HG03175 (cell line): ENCODE measurements around the gene MYOF.
"Not testable (repeated sequence)": the region's sequence is repeated elsewhere in the genome, so short reads cannot be mapped to it uniquely, and the experiment has no call there.

Experiments used
- ATAC-seq: cut with Tn5 transposase; IDR thresholded peaks from one replicate; pipeline ENCODE4 v1.9.1; 2021; ENCODE audit warnings: mild to moderate bottlenecking, moderate library complexity; ENCODE audit not compliant: unreplicated experiment

Gene MYOF

DNA sequence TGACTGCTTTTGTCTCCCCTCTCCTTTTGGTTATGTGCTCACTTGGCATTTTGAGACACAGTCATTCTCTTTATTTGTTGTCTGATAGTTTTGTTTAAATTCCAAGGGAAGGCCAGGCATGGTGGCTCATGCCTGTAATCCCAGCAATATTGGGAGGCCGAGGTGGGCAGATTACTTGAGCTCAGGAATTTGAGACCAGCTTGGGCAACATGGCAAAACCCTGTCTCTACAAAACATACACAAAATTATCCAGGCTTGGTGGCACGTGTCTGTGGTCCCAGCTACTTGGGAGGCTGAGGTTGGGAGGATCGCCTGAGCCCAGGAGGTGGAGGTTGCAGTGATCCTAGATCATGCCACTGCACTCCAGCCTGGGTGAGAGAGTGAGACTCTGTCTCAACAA is 167.5 kb downstream of the MYOF start:
- ATAC-seq: not testable (repeated sequence)

DNA sequence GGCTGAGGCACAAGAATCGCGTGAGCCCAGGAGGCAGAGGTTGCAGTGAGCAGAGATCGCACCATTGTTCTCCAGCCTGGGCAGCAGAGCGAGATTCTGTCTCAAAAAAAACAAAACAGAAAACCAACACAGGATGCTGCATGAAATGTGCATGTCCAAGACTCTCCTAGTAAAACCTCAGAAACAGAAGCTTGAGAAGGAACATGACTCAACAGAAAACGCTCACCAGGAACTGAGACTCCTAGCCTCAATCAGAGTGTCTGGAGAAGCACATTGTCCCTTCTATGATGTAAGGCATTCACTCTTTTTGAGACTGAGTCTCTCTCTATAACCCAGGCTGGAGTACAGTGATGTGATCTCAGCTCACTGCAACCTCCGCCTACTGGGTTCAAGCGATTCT is 168.3 kb downstream of the MYOF start:
- ATAC-seq: no peak

DNA sequence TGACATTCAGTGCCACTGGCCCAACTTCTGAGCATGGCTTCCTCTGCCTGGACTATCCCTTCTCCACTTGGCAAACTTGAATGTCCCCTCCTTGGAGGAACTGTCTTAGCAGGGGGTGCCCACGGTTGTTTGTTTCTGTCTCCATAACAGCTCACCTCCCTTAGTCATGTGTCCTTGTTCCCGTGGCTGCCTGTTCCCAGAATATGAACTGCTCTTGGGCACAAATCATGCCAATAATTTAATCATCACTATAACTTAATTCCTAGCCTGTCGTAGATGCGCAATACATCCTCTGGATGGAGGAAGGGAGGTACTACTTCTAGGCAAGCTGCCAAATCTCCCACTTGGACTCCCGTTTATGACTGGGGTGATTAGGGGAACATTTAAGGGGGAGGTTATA is 173.1 kb downstream of the MYOF start:
- no peak for ATAC-seq

DNA sequence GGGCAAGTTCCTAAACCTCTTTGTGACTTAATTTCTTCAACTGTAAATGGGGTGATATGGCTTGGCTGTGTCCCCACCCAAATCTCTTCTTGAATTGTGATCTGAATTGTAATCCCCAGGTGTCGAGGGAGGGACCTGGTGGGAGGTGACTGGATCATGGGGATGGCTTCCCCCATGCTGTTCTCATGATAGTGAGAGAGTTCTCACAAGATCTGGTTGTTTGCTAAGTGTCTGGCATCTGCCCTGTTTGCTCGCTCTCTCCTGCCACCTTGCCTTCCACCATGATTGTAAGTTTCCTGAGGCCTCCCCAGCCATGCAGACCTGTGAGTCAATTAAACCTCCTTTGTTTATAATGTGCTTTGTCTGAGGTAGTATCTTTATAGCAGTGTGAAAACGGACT is 177.0 kb downstream of the MYOF start:
- no peak for ATAC-seq

DNA sequence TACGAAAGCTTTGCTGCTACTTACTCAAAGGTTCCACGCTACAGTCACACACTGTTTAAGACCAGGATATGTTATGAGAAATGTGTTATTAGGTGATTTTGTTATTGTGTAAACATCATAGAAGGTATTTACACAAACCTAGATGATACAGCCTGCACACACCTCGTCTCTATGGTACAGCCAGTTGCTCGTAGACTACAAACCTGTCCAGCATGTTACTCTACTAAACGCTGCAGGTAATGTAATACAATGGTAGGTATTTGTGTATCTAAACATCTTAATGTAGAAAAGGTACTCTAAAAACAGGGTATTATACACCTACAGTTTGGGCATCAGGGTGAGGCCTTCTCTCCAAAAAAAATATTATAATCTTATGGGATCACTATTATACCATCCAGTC is 181.2 kb downstream of the MYOF start:
- no peak for ATAC-seq

DNA sequence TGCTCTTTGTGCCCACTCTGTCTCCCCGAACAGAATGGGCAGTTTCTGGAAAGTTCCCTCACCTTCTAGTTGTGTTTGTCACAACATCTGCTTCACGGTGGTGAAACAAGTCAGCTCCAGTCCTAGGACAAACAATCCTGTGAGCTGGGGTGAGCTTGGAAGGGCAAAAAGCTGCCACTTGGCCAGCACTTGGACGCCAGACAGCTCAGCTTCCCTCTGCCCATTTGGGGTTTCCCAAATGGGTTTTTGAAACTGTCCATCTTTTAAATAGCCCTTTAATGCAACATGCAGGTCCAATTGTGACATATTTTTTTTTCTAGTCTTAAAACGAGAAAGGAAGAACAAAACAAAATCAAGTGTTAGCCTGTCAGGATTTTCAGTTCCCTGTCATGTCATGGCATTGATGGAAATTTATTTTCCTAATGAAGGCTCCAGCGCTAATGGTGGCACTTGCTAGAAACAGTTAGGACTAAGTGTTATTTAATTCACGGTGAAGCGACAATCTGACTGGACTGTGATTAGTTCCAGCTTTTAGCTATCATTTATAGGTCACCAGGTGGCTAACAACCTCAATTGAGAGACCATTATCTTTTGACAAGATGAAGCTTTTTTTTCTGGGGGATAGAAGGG is 181.7 kb downstream of the MYOF start:
- no peak for ATAC-seq

DNA sequence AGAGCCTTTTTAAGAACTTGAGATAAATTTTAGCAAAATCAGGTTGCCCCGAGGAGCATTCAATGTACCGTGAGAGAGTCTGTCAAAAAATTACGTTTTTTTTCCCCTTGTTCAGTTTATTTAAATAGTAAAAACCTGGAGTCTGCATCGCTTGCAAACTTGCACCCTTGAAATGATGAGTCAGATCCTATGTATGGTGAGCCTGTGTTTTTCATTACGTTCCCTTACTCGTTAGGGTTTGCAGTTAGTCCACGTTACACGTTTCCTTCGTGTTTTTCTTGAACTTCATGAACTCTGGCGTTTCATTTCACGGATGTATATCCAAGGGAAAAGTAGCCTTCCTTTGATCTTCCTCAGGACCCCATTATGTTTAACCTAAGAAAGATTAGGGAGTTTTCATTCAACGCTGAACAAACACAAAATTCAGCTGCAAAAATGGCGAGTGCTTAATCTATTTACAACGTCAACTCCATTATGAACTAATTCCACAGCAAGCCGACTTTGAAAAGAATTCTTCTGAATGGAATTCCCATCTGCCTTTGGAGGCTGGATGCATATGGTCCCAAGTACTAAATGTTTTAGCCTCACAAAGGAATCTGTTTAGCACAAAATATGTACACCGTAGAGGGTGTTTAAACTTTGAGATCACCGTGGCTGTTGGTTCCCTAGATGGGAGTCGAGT is 182.4 kb downstream of the MYOF start:
- ATAC-seq: no peak

DNA sequence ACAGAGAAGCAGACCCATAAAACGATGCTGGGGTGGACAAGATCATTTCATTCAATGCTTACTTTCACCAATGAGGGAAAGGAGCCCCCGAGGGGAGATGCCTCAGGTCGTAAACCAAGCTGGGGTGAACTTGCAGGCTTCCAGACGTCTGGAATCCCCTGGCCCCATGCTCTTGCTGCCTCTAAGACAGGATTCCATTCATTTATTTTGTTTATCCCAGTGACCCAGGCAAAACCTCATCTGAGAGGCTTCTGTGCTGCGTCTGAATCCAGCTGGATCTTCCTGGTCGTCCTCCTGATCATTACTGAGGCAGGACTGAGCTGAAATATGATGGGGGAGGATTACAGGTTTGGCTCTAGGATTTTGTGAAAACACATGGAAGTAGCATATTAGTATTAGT is 182.9 kb downstream of the MYOF start:
- no peak for ATAC-seq

DNA sequence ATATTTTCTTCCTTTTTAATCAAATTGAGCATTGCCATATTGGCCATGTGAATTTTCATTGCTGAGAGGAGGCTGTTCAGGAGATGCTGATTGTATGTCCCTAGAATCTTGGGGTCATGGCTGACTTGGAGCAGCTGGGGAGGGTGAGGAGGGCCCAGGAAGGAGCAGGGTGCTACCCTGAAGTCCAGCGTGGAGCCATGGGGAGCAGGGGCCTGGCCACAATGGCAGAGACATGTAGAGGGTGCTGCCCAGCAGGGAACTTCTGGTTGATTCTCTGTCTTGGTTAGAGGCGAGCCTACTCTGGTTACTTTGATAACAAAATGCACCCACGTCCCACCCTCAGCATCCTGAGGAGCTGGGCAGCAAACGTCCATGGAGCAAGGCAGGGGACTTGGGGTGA is 186.0 kb downstream of the MYOF start:
- no peak for ATAC-seq

DNA sequence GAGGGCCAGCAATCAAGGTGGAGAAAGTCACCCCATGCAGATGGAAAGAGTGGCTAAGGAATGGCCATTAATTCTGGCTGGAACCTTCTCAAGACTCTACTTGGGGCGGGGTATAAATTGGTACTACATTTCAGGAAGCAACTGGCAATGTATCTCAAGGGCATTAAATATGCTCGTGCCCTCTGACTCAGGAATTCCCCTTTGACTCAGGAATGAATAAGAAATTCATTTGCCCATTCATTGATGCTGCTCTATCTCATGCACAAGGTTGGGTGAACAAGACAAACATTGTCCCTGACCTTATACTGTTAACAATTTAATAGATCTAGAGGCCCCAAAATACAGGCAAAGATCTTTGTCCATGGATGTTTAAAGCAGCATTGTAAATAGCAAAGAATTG is 188.1 kb downstream of the MYOF start:
- ATAC-seq: no peak

DNA sequence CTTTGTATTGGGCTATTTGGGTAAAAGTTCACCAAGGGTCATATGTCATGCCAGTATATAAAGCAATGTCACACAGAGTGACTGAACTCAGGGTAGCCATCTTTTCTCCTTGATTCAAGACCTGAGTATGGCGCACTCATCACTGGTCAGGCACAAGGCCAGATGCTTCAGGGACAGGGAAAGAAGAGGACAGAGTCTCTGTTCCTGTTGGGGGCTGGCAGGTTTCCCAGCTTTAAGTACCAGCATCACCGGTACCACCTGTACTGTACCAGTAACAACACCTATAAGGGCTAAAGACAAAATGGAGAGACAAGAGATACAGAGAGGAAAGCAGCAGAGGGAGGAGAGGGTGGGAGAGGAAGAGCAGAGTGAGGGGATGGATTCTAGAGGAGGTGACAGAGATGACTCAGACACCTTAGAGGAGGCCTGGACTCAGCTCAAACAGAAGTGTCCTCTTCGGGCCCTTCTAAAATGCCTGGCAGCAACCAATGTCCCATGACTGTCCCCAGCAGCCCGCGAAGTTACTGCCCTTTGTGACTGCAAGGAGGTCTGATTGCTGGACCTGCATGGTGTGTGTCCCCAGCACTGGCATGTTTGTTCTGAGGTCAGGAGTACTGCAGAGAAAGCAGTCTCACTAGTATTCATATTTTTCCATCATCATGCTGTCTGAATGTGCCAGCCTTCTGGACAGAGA is 191.3 kb downstream of the MYOF start:
- no peak for ATAC-seq

DNA sequence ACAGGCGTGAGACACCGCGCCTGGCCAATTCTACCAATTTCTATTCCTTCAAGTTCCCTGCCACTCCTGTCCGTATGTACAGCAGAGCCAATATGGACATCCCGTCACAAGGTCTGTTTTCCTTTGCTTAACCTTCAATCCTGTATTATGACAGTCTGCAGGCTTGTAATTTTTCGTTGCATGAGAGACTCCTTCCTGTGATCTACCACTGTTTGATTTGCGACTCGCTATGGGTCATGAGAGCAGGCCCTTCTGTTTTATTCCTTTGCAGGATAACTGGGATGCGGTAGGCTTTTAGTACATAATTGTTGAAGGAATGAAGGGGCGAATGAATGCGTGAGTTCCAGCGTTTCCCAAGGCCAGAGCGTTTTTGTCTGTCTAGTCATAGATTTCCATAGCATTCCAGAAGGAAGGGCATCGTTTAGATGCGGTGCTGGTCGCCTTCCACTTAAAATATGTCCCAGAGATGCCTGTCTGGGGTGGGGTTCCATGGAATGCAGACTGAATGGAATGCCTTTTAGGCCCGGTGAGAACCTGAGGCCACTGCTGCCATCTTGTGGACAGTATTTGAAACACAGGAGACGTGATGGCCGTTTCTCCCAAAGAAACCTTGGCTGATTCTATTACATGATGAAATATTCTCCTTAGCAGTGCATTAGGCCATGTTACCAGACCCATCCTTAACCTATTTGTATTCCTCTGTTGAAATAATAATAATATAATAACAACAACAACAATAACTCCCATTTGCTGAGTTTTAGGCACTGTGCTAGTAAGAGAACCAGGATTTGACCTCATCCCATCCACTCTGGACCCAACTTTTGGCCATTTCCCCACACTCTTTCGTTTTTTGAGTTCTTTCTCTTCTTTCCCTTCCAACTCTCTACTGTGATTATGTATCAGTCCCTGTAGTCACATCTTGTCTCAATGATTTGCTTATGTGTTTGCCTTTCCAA is 193.2 kb downstream of the MYOF start:
- no peak for ATAC-seq

DNA sequence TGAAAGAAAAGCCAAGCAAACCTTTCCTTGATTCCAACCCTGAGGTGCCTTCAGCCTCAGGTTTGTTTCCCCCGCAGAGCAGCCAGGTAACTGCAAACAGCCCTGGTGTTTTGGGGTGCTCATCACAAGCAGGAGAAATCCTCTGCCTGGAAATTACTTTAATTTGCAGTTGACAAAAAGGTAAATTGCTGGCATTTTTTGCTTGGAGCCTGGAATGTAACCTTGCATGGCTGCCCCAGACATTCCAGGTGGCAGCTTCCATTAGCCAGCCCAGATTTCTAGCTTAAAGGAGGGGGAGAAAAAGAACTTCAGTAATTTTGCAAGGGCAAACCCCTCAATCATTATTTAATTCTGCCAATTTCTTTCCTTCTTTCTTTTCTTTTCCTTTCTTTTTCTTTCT is 194.4 kb downstream of the MYOF start:
- no peak for ATAC-seq

DNA sequence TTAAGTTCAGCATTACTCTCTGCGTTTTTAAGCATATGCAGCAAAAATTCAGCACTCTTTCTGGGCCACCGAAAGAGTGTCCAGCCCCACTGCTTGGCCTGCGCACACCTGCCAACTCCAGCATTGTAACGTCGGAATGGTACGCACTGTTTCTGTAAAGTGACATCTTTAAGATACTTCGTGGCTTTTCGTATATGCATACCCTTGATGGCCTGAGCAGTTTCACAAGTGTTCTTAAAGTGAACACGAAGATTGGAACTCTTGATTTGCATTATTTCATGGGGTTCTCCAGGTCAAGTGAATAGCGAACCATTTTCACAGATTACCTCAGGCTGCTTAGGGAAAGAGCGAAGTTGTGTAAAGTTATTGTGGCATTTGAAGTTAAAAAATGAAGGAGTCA is 197.9 kb downstream of the MYOF start:
- ATAC-seq: not testable (repeated sequence)

DNA sequence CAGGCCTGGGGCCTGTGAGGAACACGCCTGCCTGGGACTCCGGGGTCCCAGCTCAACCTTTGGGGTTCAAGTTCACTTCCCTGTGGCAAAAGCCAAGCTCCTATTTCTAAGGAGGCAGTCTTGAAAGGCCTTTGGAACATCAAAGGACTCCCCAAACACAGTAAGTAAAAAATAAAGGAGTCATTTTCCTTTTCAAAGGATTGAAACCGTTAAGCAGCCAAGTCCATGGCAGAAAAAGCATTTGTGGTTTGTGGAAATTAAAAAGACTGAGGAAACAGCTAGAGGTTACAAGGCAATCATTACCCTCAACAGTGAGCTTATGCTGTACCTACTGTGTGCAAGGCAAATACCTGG is 200.8 kb downstream of the MYOF start:
- no peak for ATAC-seq

DNA sequence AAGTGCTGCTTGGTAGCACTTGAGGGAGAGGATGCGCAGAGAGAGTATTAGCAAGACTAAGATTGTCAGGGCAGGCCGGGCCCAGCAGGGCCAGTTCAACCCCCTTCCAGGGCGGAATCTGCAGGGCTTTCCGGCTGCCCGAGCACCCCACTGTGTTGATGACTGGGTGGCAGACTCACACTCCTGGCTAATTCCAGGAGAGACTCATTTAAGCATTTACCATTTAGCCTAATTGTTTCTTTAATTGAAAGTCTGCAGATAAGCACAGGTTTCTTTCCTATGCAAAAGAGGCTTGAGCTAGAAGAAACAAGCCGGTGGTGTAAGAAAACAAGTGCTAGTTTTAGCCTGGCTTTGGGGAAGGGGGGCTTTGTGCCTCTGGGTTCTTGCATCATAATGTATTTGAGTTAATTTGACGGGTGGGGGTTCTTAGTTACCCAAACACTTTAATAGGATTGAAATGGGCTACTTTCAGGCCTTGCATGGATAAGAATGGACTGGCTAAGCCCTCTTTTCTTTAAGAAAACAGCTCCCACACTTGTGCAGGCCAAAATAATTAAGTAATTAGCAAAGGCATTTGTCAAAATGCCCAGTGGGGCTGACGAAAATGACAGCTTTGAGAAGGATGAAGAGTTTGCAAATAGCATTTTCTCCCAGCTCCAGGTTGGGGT is 201.3 kb downstream of the MYOF start:
- ATAC-seq: no peak

DNA sequence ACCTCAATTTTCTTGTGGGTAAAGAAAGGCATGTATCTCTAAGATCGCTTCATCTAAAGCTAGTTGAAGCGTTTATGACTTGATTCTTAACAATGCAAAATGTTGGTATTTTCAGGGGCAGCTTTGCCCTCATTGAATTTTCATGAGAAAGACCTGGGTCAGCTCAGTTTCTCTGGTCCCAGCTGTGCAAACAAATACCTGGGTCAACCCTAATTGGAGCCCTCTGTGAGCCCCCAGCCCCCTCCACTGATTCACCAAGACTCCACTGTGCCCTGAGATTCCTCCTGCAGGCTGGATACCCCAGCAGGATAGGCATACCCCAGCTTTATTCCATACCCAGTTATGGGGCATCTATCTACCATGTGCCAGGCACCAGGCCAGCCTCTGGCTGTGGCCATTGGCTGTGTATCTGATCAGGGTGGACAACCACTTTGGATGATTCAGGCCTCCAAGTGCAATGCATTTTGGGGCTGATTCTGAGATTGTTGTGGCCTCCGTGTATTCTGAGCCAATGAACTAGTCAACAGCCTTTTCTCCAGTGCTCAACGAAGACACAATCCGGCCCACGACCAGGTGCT is 201.9 kb downstream of the MYOF start:
- ATAC-seq: no peak

DNA sequence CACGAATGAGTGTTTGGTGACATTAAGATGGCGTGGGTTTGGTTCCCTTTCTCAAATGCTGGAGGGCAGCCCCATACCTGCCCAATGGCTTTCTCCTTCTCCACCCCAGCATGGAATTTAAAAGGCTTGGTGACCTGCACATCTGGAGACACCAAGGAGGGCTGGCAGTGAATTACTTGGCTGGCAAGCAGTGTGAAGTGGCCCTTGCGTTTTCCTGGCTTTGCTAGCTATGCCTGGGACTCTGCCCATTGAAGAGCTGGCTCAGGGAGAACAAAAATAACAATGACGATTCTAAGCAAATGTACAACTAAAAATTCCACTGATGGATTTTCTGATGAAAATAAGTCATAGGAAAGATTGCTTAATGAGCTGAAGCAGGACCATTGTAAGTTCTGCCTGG is 204.8 kb downstream of the MYOF start:
- ATAC-seq: no peak

DNA sequence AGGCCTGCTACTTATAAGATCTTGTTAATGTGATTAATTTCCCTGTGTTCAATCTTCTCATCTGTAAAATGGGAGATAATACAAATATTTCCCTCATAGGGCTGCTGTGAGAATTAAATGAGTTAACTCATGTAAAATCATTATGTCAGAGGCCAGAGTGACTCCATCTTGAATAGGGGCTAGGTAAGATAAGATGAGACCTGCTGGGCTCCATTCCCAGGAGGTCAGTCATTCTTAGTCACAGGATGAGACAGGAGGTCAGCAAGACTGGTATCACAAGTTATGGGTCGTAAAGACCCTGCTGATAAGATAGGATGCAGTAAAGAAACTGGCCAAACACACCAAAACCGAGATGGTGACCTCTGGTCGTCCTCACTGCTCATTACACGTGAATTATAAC is 207.7 kb downstream of the MYOF start:
- ATAC-seq: no peak

DNA sequence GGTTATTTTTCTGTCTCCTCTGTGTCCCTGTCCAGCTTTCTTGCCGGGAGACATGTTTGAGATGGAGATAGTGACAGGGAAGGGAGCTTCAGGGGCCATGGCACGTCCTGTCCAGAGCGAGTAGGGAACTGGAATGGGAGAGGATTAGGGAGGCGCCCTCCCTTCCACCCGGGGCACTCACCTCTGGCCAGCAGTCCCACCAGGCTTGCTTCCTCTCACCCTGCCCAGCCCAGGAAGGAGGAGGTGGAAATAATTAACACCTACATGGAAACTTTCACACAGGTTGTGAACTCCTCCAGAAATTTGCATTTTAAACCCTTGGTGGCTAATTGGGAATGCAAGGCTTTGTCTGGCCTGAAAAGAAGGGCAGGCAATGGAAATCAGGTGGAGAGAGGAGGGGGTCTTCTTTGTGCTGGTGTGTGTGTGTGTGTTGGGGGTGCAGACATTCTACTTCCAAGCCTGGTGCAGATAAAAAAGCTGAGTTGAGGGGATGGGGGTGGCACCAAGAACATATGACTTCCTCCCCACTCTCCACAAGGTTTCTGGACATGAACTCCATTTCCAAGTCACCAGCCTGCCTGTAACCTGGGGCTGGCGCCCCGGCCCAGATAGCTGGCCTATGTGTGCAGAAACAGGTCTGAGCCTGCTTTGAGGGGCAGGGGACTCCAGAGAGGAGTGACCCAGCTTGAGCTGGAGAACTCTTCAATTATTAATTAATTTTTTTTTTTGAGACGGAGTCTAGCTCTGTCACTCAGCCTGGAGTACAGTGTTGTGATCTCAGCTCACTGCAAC is 209.1 kb downstream of the MYOF start:
- no peak for ATAC-seq
